ENCODE measurements around the gene SLC35G3.
A peak's percentile ranks its signal among the peaks of the same experiment; 100 is the strongest.

GRCh38 chr17:35242158-35242804 lies 48.1 kb upstream of the SLC35G3 start:
- TF ChIP-seq, protein P1, sequence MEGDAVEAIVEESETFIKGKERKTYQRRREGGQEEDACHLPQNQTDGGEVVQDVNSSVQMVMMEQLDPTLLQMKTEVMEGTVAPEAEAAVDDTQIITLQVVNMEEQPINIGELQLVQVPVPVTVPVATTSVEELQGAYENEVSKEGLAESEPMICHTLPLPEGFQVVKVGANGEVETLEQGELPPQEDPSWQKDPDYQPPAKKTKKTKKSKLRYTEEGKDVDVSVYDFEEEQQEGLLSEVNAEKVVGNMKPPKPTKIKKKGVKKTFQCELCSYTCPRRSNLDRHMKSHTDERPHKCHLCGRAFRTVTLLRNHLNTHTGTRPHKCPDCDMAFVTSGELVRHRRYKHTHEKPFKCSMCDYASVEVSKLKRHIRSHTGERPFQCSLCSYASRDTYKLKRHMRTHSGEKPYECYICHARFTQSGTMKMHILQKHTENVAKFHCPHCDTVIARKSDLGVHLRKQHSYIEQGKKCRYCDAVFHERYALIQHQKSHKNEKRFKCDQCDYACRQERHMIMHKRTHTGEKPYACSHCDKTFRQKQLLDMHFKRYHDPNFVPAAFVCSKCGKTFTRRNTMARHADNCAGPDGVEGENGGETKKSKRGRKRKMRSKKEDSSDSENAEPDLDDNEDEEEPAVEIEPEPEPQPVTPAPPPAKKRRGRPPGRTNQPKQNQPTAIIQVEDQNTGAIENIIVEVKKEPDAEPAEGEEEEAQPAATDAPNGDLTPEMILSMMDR (IDR thresholded peaks at IDR 0.05) = peak; percentile 33 to 71 (median 56)
- TF ChIP-seq POLR2AphosphoS5 (IDR thresholded peaks at IDR 0.05) = peak in 1 of 3 donors; percentile 6
- TF ChIP-seq POLR2A (IDR thresholded peaks at IDR 0.05) = no peak
- no peak for TF ChIP-seq EP300 (IDR thresholded peaks at IDR 0.05; ENCODE audit: low read depth)

Measured in transverse colon (tissue), 4 donors.